T-helper 2 cell treated with Interferon-gamma antibody and Interleukin-4, amounts not matched to agents 100 ng/mL and 5 ng/mL, for 36 hours (primary cell): ENCODE data around the gene UBALD2. TPM values are rescaled to one million over a fixed set of nuclear protein-coding genes. Genes with fewer than 3 reads are reported as not detected.
"Not testable (repeated sequence)": the region's sequence is repeated elsewhere in the genome, so short reads cannot be mapped to it uniquely, and the experiment has no call there.

Experiments
- intact Hi-C: fragments of 100-400 bp; cut with micrococcal nuclease; formaldehyde crosslinking; loops from one replicate; pipeline ENCODE4 v1.15.1; 2023
- total RNA-seq: library from RNA; stranded (reverse); gene quantifications from 2 replicates; pipeline ENCODE4 v1.2.3, GENCODE V29; 2022

UBALD2 gene
- 202 and 211 TPM in 2 replicates for total RNA-seq

- intact Hi-C loops: loop anchor here (1.0 to 5.0 kb wide), 5 partner anchors 19 to 483 kb away; partner anchors contain the start of genes FOXJ1, MFSD11, SRSF2 and UNK
These were observed at the start of gene UBALD2 for GRCh38 chr17:76264755-76265623. TSS of gene UBALD2 (plus strand) at chr17:76265348. CDS start at chr17:76265506, 158 bp downstream.

- intact Hi-C loops: no loop called here
These were observed 48.1 kb upstream of the UBALD2 start for GRCh38 chr17:76217081-76217480.

GRCh38 chr17:76219670-76220383, 45.3 kb upstream of the UBALD2 start:
- intact Hi-C loops: no loop called here

DNA sequence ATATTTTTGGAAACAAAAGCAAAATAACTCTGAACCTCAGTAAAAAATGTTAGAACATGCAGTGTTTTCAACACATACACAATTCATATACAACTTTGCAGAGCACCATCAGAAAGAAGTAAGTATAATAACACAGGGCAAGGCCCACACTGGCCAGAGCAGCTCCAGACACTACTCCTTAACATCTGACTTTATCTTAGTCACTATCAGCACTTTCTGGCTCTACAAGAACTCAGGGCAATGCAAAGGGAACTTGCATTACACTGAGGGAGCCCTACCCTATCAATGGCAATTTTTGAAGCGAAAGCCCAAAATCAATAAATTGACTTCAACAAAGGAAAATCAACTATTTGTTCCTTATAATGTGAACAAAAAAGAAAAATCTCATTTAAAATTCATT, 41.3 kb upstream of the UBALD2 start:
- intact Hi-C loops: no loop called here

GRCh38 chr17:76225373-76226086, 39.6 kb upstream of the UBALD2 start:
- intact Hi-C loops: not testable (repeated sequence)

DNA sequence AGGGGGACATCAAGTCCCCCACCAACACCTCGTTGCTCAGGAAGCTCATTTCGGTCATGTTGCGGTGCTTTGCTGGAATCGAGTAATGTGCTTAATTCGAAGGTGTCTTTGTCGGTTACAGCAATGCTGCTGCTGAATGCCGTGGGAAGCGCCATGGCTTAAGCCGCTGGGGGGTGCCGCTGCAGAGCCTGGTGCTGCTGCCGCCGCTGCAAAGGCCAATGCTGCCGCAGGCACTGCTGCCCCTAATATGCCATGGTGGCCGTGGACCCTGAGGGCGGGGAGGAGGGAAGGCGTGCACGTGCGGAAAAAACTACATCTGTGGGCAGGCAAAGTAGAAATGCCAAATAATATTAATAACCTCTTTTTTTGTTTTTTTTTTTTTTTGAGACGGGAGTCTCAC, 38.4 kb upstream of the UBALD2 start:
- intact Hi-C loops: not testable (repeated sequence)

GRCh38 chr17:76232342-76232741, 32.8 kb upstream of the UBALD2 start:
- intact Hi-C loops: no loop called here

DNA sequence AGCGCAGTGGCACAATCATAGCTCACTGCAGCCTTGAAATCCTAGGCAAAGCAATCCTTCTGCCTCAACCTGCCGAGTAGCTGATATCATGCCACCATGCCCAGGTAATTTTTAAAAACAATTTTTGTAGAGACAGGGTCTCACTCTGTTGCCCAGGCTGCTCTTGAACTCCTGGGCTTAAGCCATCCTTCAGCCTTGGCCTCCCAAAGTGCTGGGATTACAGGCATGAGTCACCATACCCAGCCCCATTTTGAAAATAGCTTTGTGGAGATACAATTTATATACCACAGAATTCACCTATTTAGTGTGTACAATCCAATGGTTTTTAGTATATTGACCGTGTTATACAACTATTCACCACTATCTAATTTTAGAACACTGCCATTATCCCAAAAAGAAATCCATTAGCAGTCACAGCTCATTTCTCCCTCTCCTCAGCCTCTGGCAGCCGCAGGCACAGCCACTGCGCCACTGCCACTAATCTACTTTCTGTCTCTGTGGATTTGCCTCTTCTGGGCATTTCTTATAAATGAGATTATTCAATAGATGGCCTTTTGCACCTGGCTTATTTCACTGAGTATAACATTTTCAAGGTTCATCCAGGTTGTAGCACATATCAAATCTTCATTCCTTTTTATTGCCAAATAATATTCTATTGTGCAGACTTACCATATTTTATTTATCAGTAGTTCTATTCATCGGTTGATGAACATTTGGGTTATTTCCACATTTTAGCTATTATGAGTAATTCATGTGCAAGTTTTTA, 31.4 kb upstream of the UBALD2 start:
- intact Hi-C loops: no loop called here

GRCh38 chr17:76234354-76234679, 30.8 kb upstream of the UBALD2 start:
- intact Hi-C loops: no loop called here

- intact Hi-C loops: no loop called here
These were observed 29.3 kb upstream of the UBALD2 start for GRCh38 chr17:76235883-76236282.

DNA sequence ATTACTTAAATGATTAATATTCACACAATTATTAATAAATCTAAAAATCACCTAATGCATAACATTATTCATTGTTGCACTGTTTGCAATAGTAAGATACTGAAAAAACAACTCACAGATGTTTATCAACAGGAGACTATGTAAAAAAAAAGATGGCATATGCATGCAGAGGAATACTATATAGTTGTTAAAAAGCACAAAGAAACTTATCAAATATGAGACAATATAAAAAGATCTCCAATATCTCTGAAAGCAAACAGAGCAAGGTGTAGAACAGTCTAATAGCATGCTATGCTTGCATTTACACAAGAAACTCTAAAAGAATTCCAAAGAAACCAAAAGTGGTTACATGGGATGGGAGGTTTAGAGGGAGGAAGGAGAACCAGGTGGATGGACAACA, 28.5 kb upstream of the UBALD2 start:
- intact Hi-C loops: no loop called here

DNA sequence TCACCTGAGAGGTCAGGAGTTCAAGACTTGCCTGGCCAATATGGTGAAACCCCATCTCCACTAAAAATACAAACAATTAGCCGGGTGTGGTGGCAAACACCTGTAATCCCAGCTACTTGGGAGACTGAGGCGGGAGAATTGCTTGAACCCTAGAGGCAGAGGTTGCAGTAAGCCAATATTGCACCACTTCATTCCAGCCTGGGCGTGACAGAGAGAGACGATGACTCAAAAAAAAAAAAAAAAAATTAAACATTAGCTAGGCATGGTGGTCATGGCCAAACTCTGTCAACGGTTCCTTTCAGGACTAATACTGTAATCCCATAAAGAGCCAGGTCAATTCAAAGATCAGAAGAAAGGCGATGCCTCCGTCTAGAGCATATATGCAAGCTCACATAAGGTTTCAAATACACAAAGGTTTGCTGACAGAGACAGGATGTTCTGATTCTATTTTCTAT, 27.3 kb upstream of the UBALD2 start:
- intact Hi-C loops: loop anchor here (2.0 kb wide), 1 partner anchor 45 kb away; no protein-coding TSS in a partner anchor

GRCh38 chr17:76238847-76239537, 26.2 kb upstream of the UBALD2 start:
- intact Hi-C loops: loop anchor here (2.0 kb wide), 1 partner anchor 46 kb away; no protein-coding TSS in a partner anchor

- intact Hi-C loops: loop anchor here (2.0 kb wide), 1 partner anchor 47 kb away; no protein-coding TSS in a partner anchor
These were observed 25.4 kb upstream of the UBALD2 start for GRCh38 chr17:76239538-76240274.

DNA sequence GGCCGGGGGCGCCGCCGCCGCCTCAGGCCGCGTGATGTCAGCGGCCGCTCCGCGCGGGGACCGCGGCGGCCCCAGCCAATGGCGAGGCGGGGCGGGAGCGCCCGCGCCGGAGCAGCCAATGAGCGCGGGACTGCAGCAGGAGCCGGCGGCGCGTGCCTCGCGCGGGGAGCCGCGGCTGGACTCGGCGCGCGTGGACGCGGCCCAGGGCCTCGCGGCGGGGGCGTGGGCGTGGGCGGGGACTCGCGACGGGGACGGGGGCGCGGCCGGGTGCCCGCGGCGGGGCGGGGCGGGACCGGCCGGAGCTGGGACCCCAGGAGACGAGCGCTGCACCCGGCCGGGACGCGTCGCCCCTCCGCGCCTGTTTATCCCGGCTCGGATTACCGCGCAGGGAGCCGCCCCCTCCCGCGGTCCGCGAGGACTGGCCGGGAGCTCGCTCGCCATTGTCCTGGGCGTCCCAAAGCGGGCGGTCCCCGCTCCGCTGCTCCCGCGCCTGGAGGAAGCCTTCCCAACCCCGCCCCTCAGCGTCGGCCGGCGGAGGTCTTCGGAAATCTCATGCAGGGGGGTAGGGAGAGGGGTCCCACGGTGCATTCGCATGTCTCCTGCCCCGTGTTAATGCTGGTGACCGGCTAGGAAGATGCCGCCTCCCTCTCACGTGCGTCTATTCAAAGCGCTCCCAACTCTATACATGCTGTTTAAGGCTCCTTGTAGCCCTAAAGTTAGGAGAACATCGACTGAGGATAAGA, 24.5 kb upstream of the UBALD2 start, which contains the start of gene RNF157:
Gene RNF157 (minus strand): TSS at position 33 of the 743 bp plus-strand sequence. CDS start 253 bp downstream, outside the sequence.
- intact Hi-C loops: no loop called here

DNA sequence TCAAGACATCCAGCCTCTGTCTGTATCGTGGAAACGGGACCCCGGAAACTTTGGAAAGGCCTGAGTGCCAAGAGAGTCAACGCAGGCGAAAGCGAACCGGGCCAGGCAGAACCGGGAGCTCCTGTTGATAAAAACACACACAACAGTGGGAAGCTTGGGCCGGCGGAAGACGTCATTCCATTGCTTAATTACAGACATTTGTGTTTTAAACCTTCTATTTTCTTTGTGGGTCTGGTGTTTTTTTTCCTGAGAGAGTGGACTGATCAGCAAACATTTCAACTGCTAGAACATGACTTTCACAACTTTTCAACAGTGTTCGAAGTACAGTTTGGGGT, 24.0 kb upstream of the UBALD2 start:
- intact Hi-C loops: no loop called here

DNA sequence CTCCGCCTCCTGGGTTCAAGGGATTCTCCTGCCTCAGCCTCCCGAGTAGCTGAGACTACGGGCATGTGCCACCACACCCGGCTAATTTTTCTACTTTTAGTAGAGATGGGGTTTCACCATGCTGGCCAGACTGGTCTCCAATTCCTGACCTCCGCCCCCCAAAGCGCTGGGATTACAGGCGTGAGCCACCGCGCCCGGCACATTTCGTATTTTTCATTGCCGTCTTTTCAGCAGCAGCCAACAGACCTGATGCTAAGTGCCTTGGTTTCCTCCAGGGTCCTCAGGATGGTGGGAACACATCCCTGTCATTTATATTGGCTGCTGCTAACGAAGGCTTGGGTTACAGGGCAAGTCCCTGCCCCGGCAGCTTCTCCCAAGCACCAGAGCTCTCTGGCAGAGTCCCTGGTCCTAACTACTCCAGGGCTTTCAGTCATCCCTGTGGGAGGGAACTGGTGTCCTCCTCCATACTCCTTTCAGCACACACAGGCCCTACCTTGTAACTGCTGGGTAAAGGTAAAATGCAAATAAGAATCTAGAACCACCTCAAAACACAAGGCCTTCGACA, 23.4 kb upstream of the UBALD2 start:
- intact Hi-C loops: no loop called here
